ENCODE results near the gene ZNF878. TPM values are rescaled to one million over a fixed set of nuclear protein-coding genes. Genes with fewer than 3 reads are reported as not detected.
"Not testable (repeated sequence)": the region's sequence is repeated elsewhere in the genome, so short reads cannot be mapped to it uniquely, and the experiment has no call there.

The ZNF878 gene
- total RNA-seq, 1 donor from 2014 or later = not detected

DNA sequence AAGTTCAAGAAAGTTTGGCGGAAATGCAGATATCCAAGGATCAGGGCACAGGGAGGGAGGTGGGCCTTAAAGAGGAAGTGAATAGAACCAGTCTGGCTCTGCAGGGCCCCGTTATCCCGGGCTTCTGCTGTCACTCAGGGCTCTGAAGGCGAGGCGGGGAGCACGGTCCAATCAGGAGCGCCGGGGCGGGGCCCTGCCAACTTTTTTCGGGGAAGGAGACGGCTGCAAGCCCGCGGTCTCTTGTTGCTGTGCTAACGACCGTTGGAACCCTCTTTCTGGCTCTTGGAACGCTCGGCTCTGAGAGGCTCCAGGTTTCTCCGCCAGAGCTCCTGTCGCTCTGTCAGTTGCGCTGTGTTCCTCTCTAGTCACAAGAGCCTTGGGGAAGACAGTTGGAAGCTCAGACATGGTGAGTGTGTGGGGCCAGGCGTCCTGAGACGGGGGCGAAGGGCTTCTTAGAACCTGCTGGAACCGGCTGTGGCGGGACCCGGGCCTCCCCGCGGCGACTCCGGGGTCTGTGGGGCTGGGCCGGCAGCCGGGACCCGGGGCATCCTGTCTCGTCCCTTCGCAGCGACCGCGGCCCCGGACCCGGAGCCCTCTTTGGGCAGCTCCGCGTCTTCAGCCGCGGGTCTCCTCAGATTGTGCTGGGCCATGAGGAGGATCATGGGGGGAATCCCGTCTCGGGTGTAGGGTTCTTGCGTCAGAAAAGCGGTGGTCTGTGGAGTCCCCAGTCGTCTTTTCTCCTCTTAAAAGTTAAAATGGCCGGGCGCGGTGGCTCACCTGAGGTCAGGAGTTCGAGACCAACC is 39.5 kb upstream of the ZNF878 start:
- Histone ChIP-seq H3K27me3 (no peaks in the 10 kb centered on the region), H3K36me3 (no peaks in the 10 kb centered on the region), H3K9me3 (no peaks in the 10 kb centered on the region), H3K27ac (peak overlapping the region; percentile 77), H3K4me1 (peaks cover 7% of the 10 kb centered on the region), H3K4me3 (peak overlapping the region; percentile 65)
- intact Hi-C loops (cut with DNase I) = no loop called here
- TF ChIP-seq, protein P1, sequence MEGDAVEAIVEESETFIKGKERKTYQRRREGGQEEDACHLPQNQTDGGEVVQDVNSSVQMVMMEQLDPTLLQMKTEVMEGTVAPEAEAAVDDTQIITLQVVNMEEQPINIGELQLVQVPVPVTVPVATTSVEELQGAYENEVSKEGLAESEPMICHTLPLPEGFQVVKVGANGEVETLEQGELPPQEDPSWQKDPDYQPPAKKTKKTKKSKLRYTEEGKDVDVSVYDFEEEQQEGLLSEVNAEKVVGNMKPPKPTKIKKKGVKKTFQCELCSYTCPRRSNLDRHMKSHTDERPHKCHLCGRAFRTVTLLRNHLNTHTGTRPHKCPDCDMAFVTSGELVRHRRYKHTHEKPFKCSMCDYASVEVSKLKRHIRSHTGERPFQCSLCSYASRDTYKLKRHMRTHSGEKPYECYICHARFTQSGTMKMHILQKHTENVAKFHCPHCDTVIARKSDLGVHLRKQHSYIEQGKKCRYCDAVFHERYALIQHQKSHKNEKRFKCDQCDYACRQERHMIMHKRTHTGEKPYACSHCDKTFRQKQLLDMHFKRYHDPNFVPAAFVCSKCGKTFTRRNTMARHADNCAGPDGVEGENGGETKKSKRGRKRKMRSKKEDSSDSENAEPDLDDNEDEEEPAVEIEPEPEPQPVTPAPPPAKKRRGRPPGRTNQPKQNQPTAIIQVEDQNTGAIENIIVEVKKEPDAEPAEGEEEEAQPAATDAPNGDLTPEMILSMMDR (IDR thresholded peaks at IDR 0.05) = no peak
- DNase-seq (peak; percentile 94), ATAC-seq (peak; percentile 98)

DNA sequence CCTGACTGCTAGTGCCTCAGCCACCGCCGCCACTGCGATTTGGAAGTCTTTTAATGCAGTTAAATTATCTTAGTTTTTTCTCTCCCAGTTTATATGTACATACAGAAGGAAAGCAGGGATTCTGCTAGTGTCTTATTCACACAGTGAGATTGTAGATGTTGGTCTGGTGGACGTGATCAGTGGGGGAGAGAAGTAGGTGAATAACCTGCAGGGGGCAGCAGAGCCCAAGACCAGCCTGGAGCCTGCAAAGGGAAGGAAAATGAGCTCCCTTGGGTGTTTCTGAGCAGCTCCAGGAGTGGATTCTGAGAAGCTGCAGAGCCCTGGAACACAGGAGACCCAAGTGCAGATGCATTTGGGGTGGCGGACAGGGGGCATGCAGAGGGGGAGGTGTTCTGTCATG is 38.0 kb upstream of the ZNF878 start:
- H3K4me3 ChIP-seq = no peak overlapping the region
- H3K4me1 ChIP-seq = peaks cover 7% of the 10 kb centered on the region
- no peak overlapping the region for H3K27ac ChIP-seq
- no peaks in the 10 kb centered on the region for H3K36me3 ChIP-seq
- intact Hi-C loops (cut with DNase I) = no loop called here
- DNase-seq (peak; percentile 81), ATAC-seq (peak; percentile 82)
- no peaks in the 10 kb centered on the region for H3K9me3 ChIP-seq
- H3K27me3 ChIP-seq = no peaks in the 10 kb centered on the region
- TF ChIP-seq, protein P1 (IDR thresholded peaks at IDR 0.05) = peak; percentile 69

DNA sequence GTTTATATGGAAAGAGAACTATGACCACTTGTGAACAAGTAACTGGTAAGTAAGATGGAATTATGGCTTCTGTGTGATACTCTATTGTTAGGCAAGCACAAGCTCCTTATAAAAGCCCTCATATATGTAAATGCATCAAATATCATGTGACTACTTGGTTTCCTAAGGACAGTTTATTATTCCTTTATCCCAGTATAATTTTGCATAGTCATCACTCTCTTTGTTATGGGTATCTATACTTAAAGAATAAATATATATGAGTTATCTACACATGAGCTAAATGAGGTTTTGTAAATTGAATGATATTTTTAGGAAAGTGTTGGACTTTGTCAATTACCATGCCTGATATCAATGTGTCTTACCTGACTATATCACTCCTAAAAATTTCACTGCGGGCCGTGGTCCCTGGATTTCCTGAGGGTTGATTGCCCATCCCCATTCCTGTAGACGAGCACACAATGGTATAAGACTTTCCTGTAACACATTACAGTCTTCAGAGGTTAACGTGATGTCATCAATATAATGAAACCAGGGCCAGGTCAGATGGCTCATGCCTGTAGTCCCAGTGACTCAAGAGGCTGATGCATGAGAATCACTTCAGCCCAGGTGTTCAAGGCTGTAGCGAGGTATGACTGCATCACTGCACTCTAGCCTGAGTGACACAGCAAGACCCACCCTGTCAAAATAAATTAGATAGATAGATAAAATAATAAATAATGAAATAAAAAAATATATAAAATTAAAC is 32.5 kb upstream of the ZNF878 start:
- Histone ChIP-seq H3K4me3 (no peak overlapping the region), H3K9me3 (peaks cover 13% of the 10 kb centered on the region), H3K27me3 (no peaks in the 10 kb centered on the region), H3K27ac (no peak overlapping the region), H3K4me1 (no peaks in the 10 kb centered on the region), H3K36me3 (no peaks in the 10 kb centered on the region)
- no peak for DNase-seq
- TF ChIP-seq, protein P1 (IDR thresholded peaks at IDR 0.05) = no peak
- intact Hi-C loops (cut with DNase I) = no loop called here
- ATAC-seq = no peak

DNA sequence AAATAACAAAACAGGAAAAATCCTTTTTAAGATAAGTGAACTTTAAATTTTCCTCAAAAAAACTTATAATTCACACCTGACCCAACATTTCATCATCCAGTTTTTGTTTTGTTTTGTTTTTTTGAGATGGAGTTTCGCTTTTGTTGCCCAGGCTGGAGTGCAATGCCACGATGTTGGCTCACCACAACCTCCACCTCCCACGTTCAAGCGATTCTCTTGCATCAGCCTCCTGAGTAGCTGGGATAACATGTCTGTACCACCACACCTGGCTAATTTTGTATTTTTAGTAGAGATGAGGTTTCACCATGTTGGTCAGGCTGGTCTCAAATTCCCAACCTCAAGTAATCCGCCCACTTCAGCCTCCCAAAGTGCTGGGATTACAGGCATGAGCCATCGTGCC is 30.6 kb upstream of the ZNF878 start:
- H3K4me1 ChIP-seq; H3K36me3 ChIP-seq; DNase-seq; intact Hi-C loops (cut with DNase I); H3K27me3 ChIP-seq; H3K4me3 ChIP-seq; H3K27ac ChIP-seq; ATAC-seq: not testable (repeated sequence)
- H3K9me3 ChIP-seq = peaks cover 32% of the 10 kb centered on the region

DNA sequence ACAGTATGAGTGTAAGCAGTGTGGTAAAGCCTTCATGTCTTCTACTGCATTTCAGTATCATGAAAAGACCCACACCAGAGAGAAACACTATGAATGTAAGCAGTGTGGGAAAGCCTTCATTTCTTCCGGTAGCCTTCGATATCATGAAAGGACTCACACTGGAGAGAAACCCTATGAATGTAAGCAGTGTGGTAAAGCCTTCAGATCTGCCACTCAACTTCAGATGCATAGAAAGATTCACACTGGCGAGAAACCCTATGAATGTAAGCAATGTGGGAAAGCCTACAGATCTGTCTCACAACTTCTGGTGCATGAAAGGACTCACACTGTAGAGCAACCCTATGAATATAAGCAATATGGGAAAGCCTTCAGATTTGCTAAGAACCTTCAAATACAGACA is 24.6 kb upstream of the ZNF878 start:
- no peak overlapping the region for H3K27ac ChIP-seq
- no peaks in the 10 kb centered on the region for H3K4me1 ChIP-seq
- TF ChIP-seq, protein P1 (IDR thresholded peaks at IDR 0.05) = no peak
- no peaks in the 10 kb centered on the region for H3K27me3 ChIP-seq
- ATAC-seq (no peak), DNase-seq (no peak)
- H3K9me3 ChIP-seq = peaks cover 88% of the 10 kb centered on the region
- peaks cover 36% of the 10 kb centered on the region for H3K36me3 ChIP-seq
- intact Hi-C loops (cut with DNase I) = no loop called here
- H3K4me3 ChIP-seq = no peak overlapping the region

DNA sequence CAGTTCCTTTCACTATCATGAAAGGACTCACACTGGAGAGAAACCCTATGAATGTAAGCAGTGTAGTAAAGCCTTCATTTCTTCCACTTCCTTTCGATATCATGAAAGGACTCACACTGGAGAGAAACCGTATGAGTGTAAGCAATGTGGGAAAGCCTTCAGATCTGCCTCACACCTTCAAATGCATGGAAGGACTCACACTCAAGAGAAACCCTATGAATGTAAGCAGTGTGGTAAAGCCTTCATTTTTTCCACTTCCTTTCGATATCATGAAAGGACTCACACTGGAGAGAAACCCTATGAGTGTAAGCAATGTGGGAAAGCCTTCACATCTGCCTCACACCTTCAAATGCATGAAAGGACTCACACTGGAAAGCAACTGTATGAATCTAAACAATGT is 23.6 kb upstream of the ZNF878 start:
- H3K4me1 ChIP-seq; H3K27me3 ChIP-seq; intact Hi-C loops (cut with DNase I); H3K27ac ChIP-seq; ATAC-seq; H3K4me3 ChIP-seq; DNase-seq: not testable (repeated sequence)
- H3K36me3 ChIP-seq = peaks cover 36% of the 10 kb centered on the region
- H3K9me3 ChIP-seq = peaks cover 96% of the 10 kb centered on the region

Measured in upper lobe of right lung (tissue), 1 donor.